ENCODE data around the gene TRIO.

- TF ChIP-seq CTCF (IDR thresholded peaks at IDR 0.05; ENCODE audit: poor library complexity) (no peak), EZH2 (IDR thresholded peaks at IDR 0.05; ENCODE audit: borderline replicate concordance) (no peak), EZH2phosphoT487 (IDR thresholded peaks at IDR 0.05; ENCODE audit: low read depth, severe bottlenecking, unreplicated experiment) (no peak)
These were observed 80.2 kb downstream of the TRIO start for GRCh38 chr5:14223372-14223771.
